Motor neuron (in vitro differentiated cells): ENCODE data around the gene SLC49A3. TPM values are rescaled to one million over a fixed set of nuclear protein-coding genes. Genes with fewer than 3 reads are reported as not detected.
"Not testable (repeated sequence)": the region's sequence is repeated elsewhere in the genome, so short reads cannot be mapped to it uniquely, and the experiment has no call there.

Experiments used
- ATAC-seq, 8 experiments: fragments of 200-7000 bp; cut with Tn5 transposase; replicated peaks in 6 of 8; 2 replicates each; pipeline ENCODE4 v1.8.0; 2021; ENCODE audit warnings: mild to moderate bottlenecking in 8 of 8, moderate library complexity in 8 of 8
- H3K27ac ChIP-seq, 2 donors: fragments of 250-450 bp; sonication (Bioruptor Pico); 2 replicates each; pipeline ENCODE4 v1.9.0; 2021; ENCODE audit warnings: antibody characterized with exemption in 2 of 2, mild to moderate bottlenecking in 2 of 2, moderate library complexity in 1 of 2
- H3K4me1 ChIP-seq, 2 donors: fragments of 250-450 bp; sonication (Bioruptor Pico); replicated peaks in 1 of 2; 2 replicates each; pipeline ENCODE4 v1.6.1; 2021; ENCODE audit warnings: antibody characterized with exemption in 2 of 2, mild to moderate bottlenecking in 2 of 2, moderate library complexity in 1 of 2
- H3K4me3 ChIP-seq, 5 donors: fragments of 250-450 bp; sonication (Bioruptor Pico); 2 replicates each; pipeline ENCODE4 v1.9.0; 2021; ENCODE audit warnings: antibody characterized with exemption in 5 of 5, mild to moderate bottlenecking in 5 of 5, moderate library complexity in 4 of 5
- WGBS, 10 experiments: fragments of 450-650 bp; shearing (Covaris generic); methylation state at CpG; one replicate each; pipeline ENCODE4 v1.0.0; 2022; 5-methylcytosine and 5-hydroxymethylcytosine counted together
- in situ Hi-C, 9 experiments: fragments of 400-800 bp; cut with MboI; loops; one replicate each; pipeline ENCODE4 v1.15.0; 2021; ENCODE audit warnings: low sequenced_read_pairs in 9 of 9, low pct_unique_long_range_greater_than_20kb in 2 of 9; ENCODE audit not compliant: unreplicated experiment in 9 of 9
- total RNA-seq, 8 experiments: library from RNA; unstranded; fragments of 300-600 nt; gene quantifications; 2 replicates each; pipeline versions ENCODE4 v1.2.3 to v1.2.4, GENCODE V29; 2022

Gene SLC49A3
- total RNA-seq, 8 experiments from 2014 or later: 0.13 to 1.7 (median 0.37) TPM; not detected in 2

- H3K27ac ChIP-seq: peak within 1 kb of the TSS; percentile 78 to 85
- WGBS, 10 experiments: 0% methylated on average over 1 of the region's 82 CpGs; no CpG with 5 or more reads in 9 of the 10 experiments
- peak within 1 kb of the TSS; percentile 80 to 99 (median 95) for H3K4me3 ChIP-seq
- H3K4me1 ChIP-seq: peaks cover 12 to 14% of the 10 kb centered on the region in 2 donors
- ATAC-seq: peak; percentile 88 to 95 (median 94)
- in situ Hi-C loops: no loop called here
These were observed 16.5 kb upstream of the SLC49A3 start, which contains the start of gene PCGF3 for GRCh38 chr4:705278-706082. Gene PCGF3 (plus strand): TSS chr4:705832. CDS start chr4:733681, 27,849 bp downstream.

- in situ Hi-C loops: no loop called here
- H3K27ac ChIP-seq: no peak overlapping the region
- H3K4me3 ChIP-seq: peak overlapping the region in 2 of 5 donors; percentile 95 to 99
- no peak for ATAC-seq
- no CpG with 5 or more reads among the region's 1 CpG for WGBS, 10 experiments
- peaks cover 12 to 14% of the 10 kb centered on the region in 2 donors for H3K4me1 ChIP-seq
These were observed 16.0 kb upstream of the SLC49A3 start for GRCh38 chr4:704971-705277.

- in situ Hi-C loops: no loop called here
- peaks cover 12 to 14% of the 10 kb centered on the region in 2 donors for H3K4me1 ChIP-seq
- 60 to 100% (median 96%) methylated on average over 5 to 8 of the region's 46 CpGs; no CpG with 5 or more reads in 7 of the 10 experiments for WGBS, 10 experiments
- no peak for ATAC-seq
- no peak overlapping the region for H3K4me3 ChIP-seq
- H3K27ac ChIP-seq: no peak overlapping the region
These were observed 15.4 kb upstream of the SLC49A3 start for GRCh38 chr4:704198-704891.

DNA sequence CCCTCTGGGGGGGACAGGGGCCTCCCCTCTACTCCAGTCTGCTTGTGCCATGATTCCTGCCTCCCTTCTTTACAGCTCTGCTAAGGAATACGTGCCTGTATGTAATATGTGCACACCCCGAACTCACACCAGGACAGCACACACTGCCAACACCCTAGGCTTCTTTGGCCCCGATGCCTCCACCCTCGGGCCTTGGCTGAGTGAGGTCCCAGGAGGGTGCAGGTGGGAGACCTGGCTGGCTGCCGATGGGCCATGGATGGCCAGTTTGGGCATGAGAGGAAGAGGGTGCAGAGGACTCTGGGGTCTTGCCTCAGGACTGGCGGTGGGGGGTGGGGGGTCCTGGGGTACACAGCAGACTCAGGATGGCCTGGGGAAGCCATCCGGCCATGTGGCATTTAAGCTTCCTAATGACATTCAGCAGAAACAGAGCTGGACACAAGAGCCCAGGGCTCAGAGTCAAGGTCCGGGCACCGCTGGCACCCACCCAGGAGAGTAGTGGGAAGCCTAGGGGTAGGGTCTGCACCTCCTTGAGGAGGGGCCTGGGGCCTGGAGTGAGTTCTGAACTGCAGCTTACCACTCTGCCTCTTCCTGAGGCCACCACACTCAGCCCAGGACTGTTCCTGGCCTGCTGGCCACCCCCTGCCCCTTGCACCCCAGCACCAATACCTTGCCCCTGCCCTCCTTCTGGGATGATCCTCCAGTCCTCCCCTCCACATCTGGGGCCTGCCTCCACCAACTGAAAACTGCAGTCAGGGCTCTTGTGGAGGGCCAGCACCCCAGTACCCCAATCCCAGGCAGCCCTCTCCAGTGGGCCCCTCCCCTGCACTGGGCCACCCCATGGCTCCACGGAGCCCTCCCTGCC lies 14.6 kb upstream of the SLC49A3 start:
- no CpG with 5 or more reads among the region's 10 CpGs for WGBS, 10 experiments
- ATAC-seq: no peak
- Histone ChIP-seq H3K27ac (no peak overlapping the region), H3K4me3 (no peak overlapping the region), H3K4me1 (peaks cover 11 to 12% of the 10 kb centered on the region in 2 donors)
- in situ Hi-C loops: no loop called here

DNA sequence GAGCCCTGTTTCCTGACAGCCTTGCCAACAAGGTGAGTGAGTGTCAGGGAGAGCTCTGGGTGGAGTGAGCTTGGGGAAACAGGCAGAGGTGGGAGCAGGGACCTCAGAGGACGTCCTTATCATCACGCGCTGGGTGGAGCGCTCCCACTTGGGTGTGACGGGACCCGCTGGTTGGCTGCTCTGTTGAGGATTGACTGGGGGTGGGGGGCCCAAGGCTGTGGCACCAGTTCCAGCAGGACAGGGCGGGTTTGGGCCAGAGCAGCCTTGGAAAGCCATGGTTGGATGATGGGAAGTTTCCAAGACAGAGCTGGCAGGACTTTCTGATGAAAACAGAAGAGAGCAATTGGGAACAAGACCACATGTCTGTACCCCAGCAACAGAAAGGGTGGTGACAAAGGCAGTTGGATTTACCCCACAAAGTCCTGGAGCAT lies 13.7 kb upstream of the SLC49A3 start:
- H3K4me3 ChIP-seq: no peak overlapping the region
- no peak overlapping the region for H3K27ac ChIP-seq
- no peak for ATAC-seq
- in situ Hi-C loops: no loop called here
- peaks cover 5% of the 10 kb centered on the region in 2 donors for H3K4me1 ChIP-seq
- 33 to 80% (median 80%) methylated on average over 1 of the region's 7 CpGs; no CpG with 5 or more reads in 7 of the 10 experiments for WGBS, 10 experiments

DNA sequence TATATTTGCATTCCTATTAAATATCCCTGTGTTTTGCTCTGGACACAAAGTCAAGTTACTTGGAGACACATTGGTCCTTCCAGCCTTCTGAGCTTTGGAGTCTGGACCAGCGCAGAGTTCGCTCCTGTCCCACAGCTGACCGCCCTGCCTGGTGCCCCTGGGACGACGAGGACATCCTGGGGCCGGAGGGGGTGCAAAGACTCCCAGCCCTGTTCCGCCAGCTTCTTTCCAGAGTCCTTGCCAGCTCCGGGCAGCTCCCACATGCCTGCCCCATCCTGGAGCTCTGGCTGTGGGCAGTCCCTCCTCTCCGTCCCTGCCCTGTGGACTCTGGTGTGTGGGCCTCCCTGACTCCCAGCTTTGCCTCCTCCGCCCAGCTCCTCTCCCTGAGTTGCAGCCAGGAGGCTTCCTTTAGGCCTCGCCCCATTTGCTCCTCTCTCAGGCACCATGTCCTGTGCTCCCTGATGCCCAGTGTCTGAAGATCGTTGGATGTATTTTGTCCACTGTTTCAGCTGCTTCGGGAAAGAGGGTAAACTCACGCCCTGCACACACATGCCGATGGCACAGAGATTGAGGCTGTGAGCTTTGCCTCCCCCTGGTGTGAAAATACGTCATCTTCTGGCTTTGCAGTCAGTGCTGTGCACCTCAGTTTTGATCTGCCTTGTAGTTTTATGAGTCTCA lies 11.8 kb upstream of the SLC49A3 start:
- H3K4me1 ChIP-seq: no peaks in the 10 kb centered on the region
- H3K27ac ChIP-seq: no peak overlapping the region
- in situ Hi-C loops: no loop called here
- no peak for ATAC-seq
- no peak overlapping the region for H3K4me3 ChIP-seq
- WGBS, 10 experiments: 53 to 92% (median 75%) methylated on average over 1 to 14 of the region's 16 CpGs; no CpG with 5 or more reads in 1 of the 10 experiments

DNA sequence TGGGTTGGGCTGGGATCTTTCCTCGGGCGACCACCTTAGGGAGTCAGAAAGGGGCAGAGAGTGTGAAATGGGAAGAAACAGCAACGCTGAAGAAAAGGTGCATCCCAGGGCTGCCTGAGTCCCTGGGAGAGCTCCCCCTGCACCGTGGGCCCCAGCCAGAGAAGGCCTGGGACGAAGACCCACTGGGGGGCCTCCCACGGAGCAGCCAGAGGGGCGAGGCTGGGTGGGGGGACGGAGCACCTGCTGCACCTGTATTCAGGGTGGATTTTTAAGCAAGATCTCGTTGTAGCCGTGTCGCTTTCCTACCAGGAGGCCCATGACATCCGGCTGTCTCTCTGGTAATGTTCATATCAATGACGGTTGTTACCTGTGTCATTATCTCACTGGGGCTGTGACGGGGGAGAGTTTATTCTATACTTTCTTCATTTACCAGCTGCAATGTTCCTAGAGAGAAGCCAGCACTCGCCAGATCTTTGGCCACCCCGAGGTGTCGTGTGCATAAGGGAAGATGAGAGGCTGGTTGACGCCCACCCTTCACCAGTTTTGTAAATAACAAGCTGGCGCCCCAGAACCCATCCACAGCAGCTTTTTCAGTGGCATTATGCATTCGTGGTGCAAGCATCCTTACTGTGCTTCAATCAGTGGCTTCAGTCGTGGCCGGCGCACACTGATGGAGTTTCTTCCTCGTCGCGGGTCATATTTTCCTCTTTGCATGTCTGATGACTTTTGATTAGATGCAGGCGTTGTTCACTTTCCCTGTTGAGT lies 11.0 kb upstream of the SLC49A3 start:
- Histone ChIP-seq H3K4me3 (no peak overlapping the region), H3K4me1 (no peaks in the 10 kb centered on the region), H3K27ac (no peak overlapping the region)
- in situ Hi-C loops: no loop called here
- WGBS, 10 experiments: 50 to 89% (median 81%) methylated on average over 2 to 12 of the region's 27 CpGs
- no peak for ATAC-seq

DNA sequence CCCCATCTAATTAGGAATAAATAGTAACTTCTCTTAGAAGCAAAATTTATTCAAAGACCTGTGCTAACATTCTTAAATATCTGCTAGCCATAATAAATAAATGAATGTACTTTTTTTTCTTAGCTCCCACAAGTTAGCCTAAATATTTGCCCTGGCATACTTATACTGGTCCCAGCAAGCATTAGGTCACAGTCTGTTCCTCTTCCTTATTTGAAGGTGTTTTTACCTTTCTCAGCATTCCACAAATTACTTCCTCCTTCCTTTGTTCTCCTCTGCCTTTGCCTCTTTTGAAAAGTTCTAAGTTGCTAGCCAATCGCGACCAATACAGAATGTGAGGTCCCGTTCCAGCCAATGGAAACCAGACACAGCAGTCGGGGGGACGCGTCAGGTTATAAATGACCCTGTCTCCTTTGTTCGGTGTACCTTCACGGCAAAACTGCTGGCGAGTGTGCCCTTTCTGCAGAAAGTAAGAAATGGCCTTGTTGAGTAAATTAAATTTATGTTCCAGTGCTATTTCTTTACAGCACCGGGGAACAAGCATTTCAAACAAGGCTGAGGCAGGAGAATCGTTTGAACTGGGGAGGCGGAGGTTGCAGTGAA lies 5.5 kb upstream of the SLC49A3 start:
- H3K4me1 ChIP-seq, ATAC-seq, H3K4me3 ChIP-seq, H3K27ac ChIP-seq, in situ Hi-C loops: not testable (repeated sequence)
- WGBS, 10 experiments: 55 to 87% (median 80%) methylated on average over 3 to 10 of the region's 12 CpGs; no CpG with 5 or more reads in 1 of the 10 experiments

DNA sequence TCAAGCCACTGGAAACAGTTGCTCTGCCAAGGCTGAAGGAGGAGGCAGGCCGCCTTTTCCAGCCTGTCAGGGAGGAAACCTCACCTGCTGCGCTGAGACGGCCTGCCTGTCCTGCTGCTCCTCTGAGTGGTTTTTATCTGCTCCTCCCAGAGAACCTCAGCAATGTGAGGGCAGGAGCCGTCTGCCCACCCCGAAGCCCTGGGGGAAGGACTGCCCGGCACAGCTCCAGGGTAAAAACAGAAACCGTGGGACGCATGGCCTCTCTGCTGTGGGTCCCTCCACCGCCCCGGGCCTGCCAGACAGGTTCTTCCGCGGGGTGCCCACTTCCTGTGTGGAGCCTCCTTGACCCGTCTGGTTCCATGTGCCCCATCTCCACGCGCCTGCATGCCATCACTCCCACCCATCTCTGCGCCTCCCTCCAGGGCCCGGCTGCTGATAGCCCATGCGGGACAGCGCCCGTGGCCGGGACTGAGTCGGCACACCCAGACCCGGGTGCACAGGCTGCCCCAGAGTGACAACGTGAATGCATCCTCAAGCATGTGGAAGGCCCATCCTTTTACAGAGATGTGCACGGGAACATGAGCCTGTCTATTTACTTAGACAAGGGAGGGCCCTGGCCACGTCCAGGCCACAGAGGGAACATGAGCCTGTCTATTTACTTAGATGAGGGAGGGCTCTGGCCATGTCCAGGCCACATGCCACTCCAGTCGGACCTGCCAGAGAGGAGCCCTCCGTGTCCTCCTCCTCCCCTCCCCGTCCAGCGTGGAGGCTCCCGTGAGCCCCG lies 4.0 kb upstream of the SLC49A3 start:
- in situ Hi-C loops: no loop called here
- Histone ChIP-seq H3K4me3 (no peak overlapping the region), H3K27ac (no peak overlapping the region), H3K4me1 (no peaks in the 10 kb centered on the region)
- ATAC-seq: peak in 4 of 8 experiments; percentile 24 to 84 (median 56)
- WGBS, 10 experiments: 40 to 100% (median 76%) methylated on average over 1 to 11 of the region's 32 CpGs; no CpG with 5 or more reads in 4 of the 10 experiments

- 50 to 83% (median 70%) methylated on average over 1 to 4 of the region's 8 CpGs; no CpG with 5 or more reads in 3 of the 10 experiments for WGBS, 10 experiments
- Histone ChIP-seq H3K4me1 (no peaks in the 10 kb centered on the region), H3K27ac (no peak overlapping the region), H3K4me3 (no peak overlapping the region)
- in situ Hi-C loops: no loop called here
- no peak for ATAC-seq
These were observed 772 bp upstream of the SLC49A3 start for GRCh38 chr4:689723-690122.
